HepG2 (cell line): Measurements from ENCODE around the gene MICAL3. TPM values are rescaled to one million over a fixed set of nuclear protein-coding genes. Genes with fewer than 3 reads are reported as not detected.

Source experiments
- BORCS8-MEF2B ChIP-seq: sonication (generic); formaldehyde crosslinking; IDR thresholded peaks from 2 replicates; pipeline ENCODE4 v1.8.0; 2022; ENCODE audit warnings: mild to moderate bottlenecking, missing genetic modification reagents
- ELF3 ChIP-seq: IDR thresholded peaks from 2 replicates; pipeline ENCODE4 v1.6.1; 2016; ENCODE audit warnings: missing genetic modification reagents, missing compliant biosample characterization
- FOSL2 ChIP-seq: sonication (generic); formaldehyde crosslinking; IDR thresholded peaks from 2 replicates; pipeline ENCODE4 v1.4.0; 2020; ENCODE audit warnings: missing genetic modification reagents
- GATAD2A ChIP-seq: IDR thresholded peaks from 2 replicates; pipeline ENCODE4 v1.6.1; 2016
- HHEX ChIP-seq: IDR thresholded peaks from 2 replicates; pipeline ENCODE4 v1.6.1; 2016; ENCODE audit warnings: control low read depth
- IKZF1 ChIP-seq: fragments of 450-650 bp; IDR thresholded peaks from 2 replicates; pipeline ENCODE4 v1.7.1; 2016
- JUNB ChIP-seq: sonication (generic); formaldehyde crosslinking; IDR thresholded peaks from 2 replicates; pipeline ENCODE4 v1.8.0; 2022; ENCODE audit warnings: missing genetic modification reagents, mild to moderate bottlenecking, borderline replicate concordance
- KLF9 ChIP-seq: IDR thresholded peaks from 2 replicates; pipeline ENCODE4 v1.6.1; 2016; ENCODE audit warnings: low read depth
- MED1 ChIP-seq: sonication (generic); formaldehyde crosslinking; IDR thresholded peaks from 2 replicates; pipeline ENCODE4 v1.4.0; 2020; ENCODE audit warnings: missing genetic modification reagents
- PAWR ChIP-seq: sonication (generic); formaldehyde crosslinking; IDR thresholded peaks from 2 replicates; pipeline ENCODE4 v1.4.0; 2020; ENCODE audit warnings: missing genetic modification reagents, mild to moderate bottlenecking, borderline replicate concordance
- POLR2AphosphoS2 ChIP-seq: IDR thresholded peaks from 2 replicates; pipeline ENCODE4 v1.6.1; 2011; ENCODE audit warnings: low read depth, low read length, improper control_type of control experiment
- RAD21 ChIP-seq: fragments of 450-650 bp; formaldehyde crosslinking; IDR thresholded peaks from 2 replicates; pipeline ENCODE4 v1.5.0; 2020; ENCODE audit warnings: mild to moderate bottlenecking
- TAF15 ChIP-seq: fragments of 200-400 bp; formaldehyde crosslinking; IDR thresholded peaks from one replicate; pipeline ENCODE4 v1.6.1; 2018; ENCODE audit warnings: mild to moderate bottlenecking, low read depth, low read length; ENCODE audit not compliant: poor library complexity, severe bottlenecking
- ZBTB21 ChIP-seq: sonication (generic); formaldehyde crosslinking; IDR thresholded peaks from 2 replicates; pipeline ENCODE4 v1.4.0; 2020; ENCODE audit warnings: missing genetic modification reagents
- ZBTB38 ChIP-seq: sonication (generic); formaldehyde crosslinking; IDR thresholded peaks from 2 replicates; pipeline ENCODE4 v1.5.1; 2020; ENCODE audit warnings: mild to moderate bottlenecking, missing genetic modification reagents
- ZNF329 ChIP-seq: sonication (generic); formaldehyde crosslinking; IDR thresholded peaks from 2 replicates; pipeline ENCODE4 v1.9.0; 2021; ENCODE audit warnings: low read depth, mild to moderate bottlenecking, missing genetic modification reagents
- ZNF557 ChIP-seq: sonication (generic); formaldehyde crosslinking; IDR thresholded peaks from 2 replicates; pipeline ENCODE4 v1.4.0; 2020; ENCODE audit warnings: missing genetic modification reagents
- ZNF891 ChIP-seq: sonication (generic); formaldehyde crosslinking; IDR thresholded peaks from 2 replicates; pipeline ENCODE4 v1.5.0; 2020; ENCODE audit warnings: mild to moderate bottlenecking, missing genetic modification reagents
- polyA plus RNA-seq, 8 experiments: library from polyadenylated mRNA; depleted of rRNA in 3 of 8; stranded (reverse) in 7 of 8; unstranded in 1 of 8; fragments of >200 nt; fragmentation: Illumina TruSeq in 4 of 8; extraction: Trizol in 4 of 8; gene quantifications; 2 replicates each; pipeline versions ENCODE4 v1.2.1 to v1.2.3, GENCODE V29; 2011 to 2016; ENCODE audit warnings: low read depth in 4 of 8, missing spikeins in 1 of 8, mixed read lengths in 1 of 8; ENCODE audit not compliant: insufficient read depth in 1 of 8
- total RNA-seq, 5 experiments: library from RNA; depleted of rRNA; stranded (reverse); fragments of >200 nt; fragmentation: Illumina TruSeq; extraction: Trizol; gene quantifications; 2 replicates each; pipeline ENCODE4 v1.2.3, GENCODE V29; 2016; ENCODE audit warnings: low read depth in 1 of 5
- TF ChIP-seq, protein P1 (sequence below): sonication (generic); formaldehyde crosslinking; IDR thresholded peaks from 2 replicates; pipeline ENCODE4 v1.5.1; 2020; ENCODE audit warnings: missing genetic modification reagents, mild to moderate bottlenecking, borderline replicate concordance
- TF ChIP-seq, protein P2 (sequence below), 2 experiments: sonication (generic) in 1 of 2; formaldehyde crosslinking in 1 of 2; IDR thresholded peaks; 2 replicates each; pipeline versions ENCODE4 v1.5.1 to v1.6.1; 2011 to 2020; ENCODE audit warnings: borderline replicate concordance in 1 of 2, low read depth in 1 of 2, low read length in 1 of 2, mild to moderate bottlenecking in 1 of 2, missing genetic modification reagents in 1 of 2, moderate library complexity in 1 of 2
- TF ChIP-seq, protein P3 (sequence below): IDR thresholded peaks from 2 replicates; pipeline ENCODE4 v1.6.1; 2016; ENCODE audit warnings: low read depth, missing genetic modification reagents, missing compliant biosample characterization

Gene MICAL3
- total and polyA plus RNA-seq, 2 of the 13 experiments (the other 11 are each of a cell fraction or from before 2014, with no cell fraction given), result 5.3 to 12.5 TPM

DNA sequence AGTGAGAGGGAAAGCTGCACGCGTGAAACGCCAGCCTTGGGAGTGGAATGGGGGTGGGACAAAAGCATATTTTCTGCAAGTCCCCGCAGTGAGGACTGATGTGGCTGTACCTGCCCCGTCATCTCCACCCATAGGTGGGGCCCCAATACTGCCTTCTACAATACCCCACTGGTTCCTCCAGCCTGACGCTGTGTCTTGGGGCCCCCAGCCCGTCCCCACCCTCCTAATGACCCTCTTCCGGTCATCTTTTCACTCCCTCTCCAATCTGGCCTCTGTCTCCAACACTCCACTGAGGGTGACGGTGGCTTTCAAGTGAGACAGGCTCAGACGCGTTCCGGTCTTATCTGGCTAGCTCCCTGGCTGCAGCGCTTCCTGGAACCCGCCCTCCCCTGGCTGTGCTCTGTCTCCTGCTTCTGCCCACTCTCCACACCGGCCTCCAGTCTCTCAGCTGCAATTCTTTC is 104.2 kb downstream of the MICAL3 start (continued):
- no peak for TF ChIP-seq ZNF329 (CRISPR knock-in tag)
- peak; percentile 42; the same call in 1 of the 2 replicates for TF ChIP-seq RAD21 (CRISPR knock-in tag)
- no peak for TF ChIP-seq HHEX (CRISPR knock-in tag)
- no peak for TF ChIP-seq KLF9 (CRISPR knock-in tag)
- TF ChIP-seq PAWR, result no peak
- no peak for TF ChIP-seq FOSL2 (CRISPR knock-in tag)
- TF ChIP-seq JUNB (CRISPR knock-in tag), result no peak
- no peak for TF ChIP-seq TAF15
- TF ChIP-seq POLR2AphosphoS2, result no peak
- 0 out of 2 replicates have a peak, but pooled peaks have one; percentile 16 for TF ChIP-seq ZBTB38 (CRISPR knock-in tag)
- peak; percentile 49; the same call in 1 of the 2 replicates for TF ChIP-seq ELF3 (CRISPR knock-in tag)
- TF ChIP-seq BORCS8-MEF2B (CRISPR knock-in tag), result no peak
- TF ChIP-seq, protein P1, sequence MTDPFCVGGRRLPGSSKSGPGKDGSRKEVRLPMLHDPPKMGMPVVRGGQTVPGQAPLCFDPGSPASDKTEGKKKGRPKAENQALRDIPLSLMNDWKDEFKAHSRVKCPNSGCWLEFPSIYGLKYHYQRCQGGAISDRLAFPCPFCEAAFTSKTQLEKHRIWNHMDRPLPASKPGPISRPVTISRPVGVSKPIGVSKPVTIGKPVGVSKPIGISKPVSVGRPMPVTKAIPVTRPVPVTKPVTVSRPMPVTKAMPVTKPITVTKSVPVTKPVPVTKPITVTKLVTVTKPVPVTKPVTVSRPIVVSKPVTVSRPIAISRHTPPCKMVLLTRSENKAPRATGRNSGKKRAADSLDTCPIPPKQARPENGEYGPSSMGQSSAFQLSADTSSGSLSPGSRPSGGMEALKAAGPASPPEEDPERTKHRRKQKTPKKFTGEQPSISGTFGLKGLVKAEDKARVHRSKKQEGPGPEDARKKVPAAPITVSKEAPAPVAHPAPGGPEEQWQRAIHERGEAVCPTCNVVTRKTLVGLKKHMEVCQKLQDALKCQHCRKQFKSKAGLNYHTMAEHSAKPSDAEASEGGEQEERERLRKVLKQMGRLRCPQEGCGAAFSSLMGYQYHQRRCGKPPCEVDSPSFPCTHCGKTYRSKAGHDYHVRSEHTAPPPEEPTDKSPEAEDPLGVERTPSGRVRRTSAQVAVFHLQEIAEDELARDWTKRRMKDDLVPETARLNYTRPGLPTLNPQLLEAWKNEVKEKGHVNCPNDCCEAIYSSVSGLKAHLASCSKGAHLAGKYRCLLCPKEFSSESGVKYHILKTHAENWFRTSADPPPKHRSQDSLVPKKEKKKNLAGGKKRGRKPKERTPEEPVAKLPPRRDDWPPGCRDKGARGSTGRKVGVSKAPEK, result no peak
- TF ChIP-seq, protein P2, sequence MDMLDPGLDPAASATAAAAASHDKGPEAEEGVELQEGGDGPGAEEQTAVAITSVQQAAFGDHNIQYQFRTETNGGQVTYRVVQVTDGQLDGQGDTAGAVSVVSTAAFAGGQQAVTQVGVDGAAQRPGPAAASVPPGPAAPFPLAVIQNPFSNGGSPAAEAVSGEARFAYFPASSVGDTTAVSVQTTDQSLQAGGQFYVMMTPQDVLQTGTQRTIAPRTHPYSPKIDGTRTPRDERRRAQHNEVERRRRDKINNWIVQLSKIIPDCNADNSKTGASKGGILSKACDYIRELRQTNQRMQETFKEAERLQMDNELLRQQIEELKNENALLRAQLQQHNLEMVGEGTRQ (IDR thresholded peaks at IDR 0.05; ENCODE audit: low read depth, low read length), result no peak
- TF ChIP-seq, protein P2 (CRISPR knock-in tag; IDR thresholded peaks at IDR 0.05; ENCODE audit: borderline replicate concordance), result no peak
- no peak for TF ChIP-seq ZNF557 (CRISPR knock-in tag)
- TF ChIP-seq, protein P3, sequence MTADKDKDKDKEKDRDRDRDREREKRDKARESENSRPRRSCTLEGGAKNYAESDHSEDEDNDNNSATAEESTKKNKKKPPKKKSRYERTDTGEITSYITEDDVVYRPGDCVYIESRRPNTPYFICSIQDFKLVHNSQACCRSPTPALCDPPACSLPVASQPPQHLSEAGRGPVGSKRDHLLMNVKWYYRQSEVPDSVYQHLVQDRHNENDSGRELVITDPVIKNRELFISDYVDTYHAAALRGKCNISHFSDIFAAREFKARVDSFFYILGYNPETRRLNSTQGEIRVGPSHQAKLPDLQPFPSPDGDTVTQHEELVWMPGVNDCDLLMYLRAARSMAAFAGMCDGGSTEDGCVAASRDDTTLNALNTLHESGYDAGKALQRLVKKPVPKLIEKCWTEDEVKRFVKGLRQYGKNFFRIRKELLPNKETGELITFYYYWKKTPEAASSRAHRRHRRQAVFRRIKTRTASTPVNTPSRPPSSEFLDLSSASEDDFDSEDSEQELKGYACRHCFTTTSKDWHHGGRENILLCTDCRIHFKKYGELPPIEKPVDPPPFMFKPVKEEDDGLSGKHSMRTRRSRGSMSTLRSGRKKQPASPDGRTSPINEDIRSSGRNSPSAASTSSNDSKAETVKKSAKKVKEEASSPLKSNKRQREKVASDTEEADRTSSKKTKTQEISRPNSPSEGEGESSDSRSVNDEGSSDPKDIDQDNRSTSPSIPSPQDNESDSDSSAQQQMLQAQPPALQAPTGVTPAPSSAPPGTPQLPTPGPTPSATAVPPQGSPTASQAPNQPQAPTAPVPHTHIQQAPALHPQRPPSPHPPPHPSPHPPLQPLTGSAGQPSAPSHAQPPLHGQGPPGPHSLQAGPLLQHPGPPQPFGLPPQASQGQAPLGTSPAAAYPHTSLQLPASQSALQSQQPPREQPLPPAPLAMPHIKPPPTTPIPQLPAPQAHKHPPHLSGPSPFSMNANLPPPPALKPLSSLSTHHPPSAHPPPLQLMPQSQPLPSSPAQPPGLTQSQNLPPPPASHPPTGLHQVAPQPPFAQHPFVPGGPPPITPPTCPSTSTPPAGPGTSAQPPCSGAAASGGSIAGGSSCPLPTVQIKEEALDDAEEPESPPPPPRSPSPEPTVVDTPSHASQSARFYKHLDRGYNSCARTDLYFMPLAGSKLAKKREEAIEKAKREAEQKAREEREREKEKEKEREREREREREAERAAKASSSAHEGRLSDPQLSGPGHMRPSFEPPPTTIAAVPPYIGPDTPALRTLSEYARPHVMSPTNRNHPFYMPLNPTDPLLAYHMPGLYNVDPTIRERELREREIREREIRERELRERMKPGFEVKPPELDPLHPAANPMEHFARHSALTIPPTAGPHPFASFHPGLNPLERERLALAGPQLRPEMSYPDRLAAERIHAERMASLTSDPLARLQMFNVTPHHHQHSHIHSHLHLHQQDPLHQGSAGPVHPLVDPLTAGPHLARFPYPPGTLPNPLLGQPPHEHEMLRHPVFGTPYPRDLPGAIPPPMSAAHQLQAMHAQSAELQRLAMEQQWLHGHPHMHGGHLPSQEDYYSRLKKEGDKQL (CRISPR knock-in tag), result no peak
- TF ChIP-seq IKZF1, result no peak
- TF ChIP-seq ZNF891 (CRISPR knock-in tag), result no peak
- no peak for TF ChIP-seq MED1 (CRISPR knock-in tag)
- TF ChIP-seq GATAD2A, result peak; percentile 35
- no peak for TF ChIP-seq ZBTB21 (CRISPR knock-in tag)
